Adrenal gland (tissue), 12 donors: Measurements from ENCODE around the gene MORN1. TPM values are rescaled to one million over a fixed set of nuclear protein-coding genes. Genes with fewer than 3 reads are reported as not detected.
A peak's percentile ranks its signal among the peaks of the same experiment; 100 is the strongest.
"Not testable (repeated sequence)": the region's sequence is repeated elsewhere in the genome, so short reads cannot be mapped to it uniquely, and the experiment has no call there.

Experiments used
- DNase-seq, 7 donors: peaks; one replicate each; pipeline ENCODE4 v3.0.0-alpha.2; 2019 to 2020
- H3K27ac ChIP-seq, 5 donors: fragments of 200-600 bp; sonication (generic) in 4 of 5; 1 replicate in 3 of 5; 2 replicates in 2 of 5; pipeline versions ENCODE4 v1.5.1 to v1.8.0; 2016 to 2020; ENCODE audit warnings: mild to moderate bottlenecking in 1 of 5
- H3K27me3 ChIP-seq: fragments of 200-600 bp; 2 replicates; pipeline ENCODE4 v1.8.0; 2021
- H3K36me3 ChIP-seq, 2 donors: fragments of 200-600 bp; replicated peaks in 1 of 2; 1 replicate in 1 of 2; 2 replicates in 1 of 2; pipeline versions ENCODE4 v1.5.1 to v1.8.0; 2018 to 2022
- H3K4me1 ChIP-seq, 2 donors: fragments of 200-600 bp; replicated peaks in 1 of 2; 1 replicate in 1 of 2; 2 replicates in 1 of 2; pipeline versions ENCODE4 v1.5.1 to v1.8.0; 2018 to 2021
- H3K4me3 ChIP-seq, 4 donors: fragments of 200-600 bp; sonication (generic) in 3 of 4; one replicate each; pipeline ENCODE4 v1.5.1; 2016 to 2018
- H3K9me3 ChIP-seq, 3 donors: fragments of 200-600 bp; sonication (generic) in 1 of 3; replicated peaks in 1 of 3; 1 replicate in 2 of 3; 2 replicates in 1 of 3; pipeline versions ENCODE4 v1.5.1 to v1.8.0; 2016 to 2021
- POLR2A ChIP-seq, 2 donors: fragments of 450-650 bp; IDR thresholded peaks; one replicate each; pipeline ENCODE4 v1.6.1; 2017; ENCODE audit warnings: antibody characterized with exemption in 2 of 2, mild to moderate bottlenecking in 2 of 2, moderate library complexity in 1 of 2
- WGBS, 4 donors: extraction: QIAGEN DNeasy Blood & Tissue Kit in 2 of 4; methylation state at CpG; one replicate each; pipeline versions ENCODE4 v1.1.5 to v1.1.7; 2013 to 2017; 5-methylcytosine and 5-hydroxymethylcytosine counted together
- intact Hi-C, 2 donors: fragments of 100-400 bp; cut with DNase I; formaldehyde crosslinking; loops; one replicate each; pipeline versions ENCODE4 v1.14.1 to v1.15.0; 2022 to 2023
- polyA plus RNA-seq, 3 donors: library from polyadenylated mRNA; stranded (reverse); fragments of 200-250 nt in 2 of 3; fragments of 350-450 nt in 1 of 3; fragmentation: Illumina TruSeq in 1 of 3; extraction: RNeasy Lipid Tissue Mini Kit (QIAGEN cat#74804) in 1 of 3; gene quantifications; one replicate each; pipeline ENCODE4 v1.2.3, GENCODE V29; 2013 to 2014
- total RNA-seq, 9 donors: library from RNA; depleted of rRNA in 4 of 9; stranded (reverse); fragments of >200 nt in 4 of 9; fragments of 120-200 nt in 1 of 9; fragmentation: NEBNext Ultra II Directional in 1 of 9; extraction: Animal tissue kit (Norgen Biotek cat#: 25700) in 1 of 9; gene quantifications; one replicate each; pipeline versions ENCODE4 v1.1.0 to v1.2.4, GENCODE V29; 2013 to 2023
- TF ChIP-seq, protein P1 (sequence below), 6 experiments: fragments of 450-650 bp in 4 of 6; fragments of 200-600 bp in 2 of 6; sonication (generic) in 1 of 6; IDR thresholded peaks; 1 replicate in 5 of 6; 2 replicates in 1 of 6; pipeline versions ENCODE4 v1.5.1 to v1.8.0; 2016 to 2021; ENCODE audit warnings: antibody characterized with exemption in 6 of 6, mild to moderate bottlenecking in 2 of 6, moderate library complexity in 1 of 6
- donor health status: healthy with polysubstance abuse.
- donor health status: Bipolar disorder and iron deficiency.
- donor health status: DM: yes; HTN: yes; CAD: no.
- donor health status: DM: no; HTN: no; CAD: no.
- donor health status: DM: no; HTN: no; CAD: no.
- donor health status: DM: yes; HTN: yes; CAD: no.

Gene MORN1
- total and polyA plus RNA-seq, 12 donors = 1.8 to 14.1 (median 8.7) TPM

GRCh38 chr1:2330519-2331199 lies 60.7 kb downstream of the MORN1 start:
- H3K4me3 ChIP-seq = no peak overlapping the region
- TF ChIP-seq, protein P1, sequence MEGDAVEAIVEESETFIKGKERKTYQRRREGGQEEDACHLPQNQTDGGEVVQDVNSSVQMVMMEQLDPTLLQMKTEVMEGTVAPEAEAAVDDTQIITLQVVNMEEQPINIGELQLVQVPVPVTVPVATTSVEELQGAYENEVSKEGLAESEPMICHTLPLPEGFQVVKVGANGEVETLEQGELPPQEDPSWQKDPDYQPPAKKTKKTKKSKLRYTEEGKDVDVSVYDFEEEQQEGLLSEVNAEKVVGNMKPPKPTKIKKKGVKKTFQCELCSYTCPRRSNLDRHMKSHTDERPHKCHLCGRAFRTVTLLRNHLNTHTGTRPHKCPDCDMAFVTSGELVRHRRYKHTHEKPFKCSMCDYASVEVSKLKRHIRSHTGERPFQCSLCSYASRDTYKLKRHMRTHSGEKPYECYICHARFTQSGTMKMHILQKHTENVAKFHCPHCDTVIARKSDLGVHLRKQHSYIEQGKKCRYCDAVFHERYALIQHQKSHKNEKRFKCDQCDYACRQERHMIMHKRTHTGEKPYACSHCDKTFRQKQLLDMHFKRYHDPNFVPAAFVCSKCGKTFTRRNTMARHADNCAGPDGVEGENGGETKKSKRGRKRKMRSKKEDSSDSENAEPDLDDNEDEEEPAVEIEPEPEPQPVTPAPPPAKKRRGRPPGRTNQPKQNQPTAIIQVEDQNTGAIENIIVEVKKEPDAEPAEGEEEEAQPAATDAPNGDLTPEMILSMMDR (IDR thresholded peaks at IDR 0.05) = no peak
- TF ChIP-seq POLR2A (IDR thresholded peaks at IDR 0.05) = no peak
- intact Hi-C loops = no loop called here
- H3K27me3 ChIP-seq = no peaks in the 10 kb centered on the region
- no peaks in the 10 kb centered on the region for H3K4me1 ChIP-seq
- peak in 4 of 7 donors; percentile 44 to 72 (median 54) for DNase-seq
- 45 to 49% (median 47%) methylated on average over 15 to 31 of the region's 31 CpGs for WGBS, 4 donors
- peak overlapping the region in 1 of 5 donors; percentile 74 for H3K27ac ChIP-seq
- no peaks in the 10 kb centered on the region for H3K9me3 ChIP-seq
- H3K36me3 ChIP-seq = no peaks in the 10 kb centered on the region

DNA sequence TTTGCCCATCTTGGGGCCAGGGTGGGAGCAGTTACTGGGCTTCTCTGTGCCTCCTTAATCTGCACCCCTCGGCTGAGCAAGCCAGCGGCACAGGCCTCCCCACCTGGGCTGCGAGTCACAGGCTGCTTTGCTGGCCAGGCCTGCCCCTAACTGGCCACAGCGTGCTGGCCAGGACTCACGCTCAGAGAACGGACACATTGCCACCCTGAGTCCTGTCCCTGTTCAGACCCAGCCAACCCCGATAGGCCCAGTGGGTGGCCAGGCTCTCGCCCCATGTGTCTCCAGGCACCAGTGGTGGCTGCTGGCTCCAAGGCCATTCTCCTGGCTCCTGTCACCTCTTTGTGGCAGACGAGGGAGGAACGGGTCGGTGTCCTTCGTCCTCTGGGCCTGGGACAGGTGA lies 61.3 kb downstream of the MORN1 start:
- WGBS, 4 donors = 68 to 78% (median 73%) methylated on average over 5 to 12 of the region's 12 CpGs
- Histone ChIP-seq H3K4me3 (no peak overlapping the region), H3K27me3 (no peaks in the 10 kb centered on the region), H3K27ac (peak overlapping the region in 1 of 5 donors; percentile 74), H3K4me1 (no peaks in the 10 kb centered on the region), H3K9me3 (no peaks in the 10 kb centered on the region), H3K36me3 (no peaks in the 10 kb centered on the region)
- no peak for TF ChIP-seq POLR2A (IDR thresholded peaks at IDR 0.05)
- TF ChIP-seq, protein P1 (IDR thresholded peaks at IDR 0.05) = no peak
- intact Hi-C loops = no loop called here
- no peak for DNase-seq

GRCh38 chr1:2328676-2329455 lies 62.5 kb downstream of the MORN1 start:
- Histone ChIP-seq H3K9me3 (no peaks in the 10 kb centered on the region), H3K4me3 (no peak overlapping the region), H3K27ac (no peak overlapping the region), H3K36me3 (no peaks in the 10 kb centered on the region), H3K4me1 (no peaks in the 10 kb centered on the region), H3K27me3 (no peaks in the 10 kb centered on the region)
- intact Hi-C loops = no loop called here
- DNase-seq = no peak
- TF ChIP-seq POLR2A (IDR thresholded peaks at IDR 0.05) = no peak
- TF ChIP-seq, protein P1 (IDR thresholded peaks at IDR 0.05) = no peak
- 76 to 85% (median 84%) methylated on average over 12 to 24 of the region's 24 CpGs for WGBS, 4 donors

DNA sequence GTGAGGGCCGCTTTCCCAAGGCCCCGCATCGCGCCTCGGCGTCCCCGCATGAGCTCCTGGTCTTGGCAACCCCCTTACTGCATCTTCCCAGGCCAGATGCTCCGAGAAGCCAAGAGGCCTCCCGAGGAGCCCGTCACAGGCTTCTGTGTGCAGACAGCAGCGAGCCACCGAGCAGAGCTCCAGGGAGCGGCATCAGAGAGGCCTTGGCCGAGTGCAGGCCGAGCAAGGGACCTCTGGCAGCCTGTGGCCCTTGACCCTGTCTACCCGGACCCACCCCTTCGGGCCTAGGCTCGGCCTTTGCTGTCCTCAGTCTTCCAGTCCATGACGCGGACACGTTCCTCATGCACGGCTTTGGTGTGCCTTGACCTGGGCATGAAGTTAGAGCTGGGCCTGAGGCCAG lies 63.5 kb downstream of the MORN1 start:
- Histone ChIP-seq H3K4me3 (no peak overlapping the region), H3K27ac (no peak overlapping the region), H3K4me1 (no peaks in the 10 kb centered on the region), H3K36me3 (no peaks in the 10 kb centered on the region), H3K9me3 (no peaks in the 10 kb centered on the region), H3K27me3 (peaks cover 3% of the 10 kb centered on the region)
- DNase-seq = no peak
- TF ChIP-seq, protein P1 (IDR thresholded peaks at IDR 0.05) = no peak
- TF ChIP-seq POLR2A (IDR thresholded peaks at IDR 0.05) = no peak
- intact Hi-C loops = no loop called here
- 90 to 100% (median 92%) methylated on average over 5 to 22 of the region's 22 CpGs for WGBS, 4 donors

- DNase-seq, H3K4me3 ChIP-seq, intact Hi-C loops, H3K27me3 ChIP-seq, H3K27ac ChIP-seq, H3K4me1 ChIP-seq, H3K36me3 ChIP-seq, H3K9me3 ChIP-seq: not testable (repeated sequence)
- WGBS, 4 donors = 86 to 97% (median 94%) methylated on average over 2 of the region's 2 CpGs
Observed at GRCh38 chr1:2327162-2327561, 64.2 kb downstream of the MORN1 start.
